Measurements from ENCODE around the gene MAX. TPM values are rescaled to one million over a fixed set of nuclear protein-coding genes. Genes with fewer than 3 reads are reported as not detected.

MAX gene
- total and polyA plus RNA-seq, 2 of the 8 experiments (the other 6 are each of a cell fraction or from before 2014, with no cell fraction given), result 36.9 to 65.1 TPM

DNA sequence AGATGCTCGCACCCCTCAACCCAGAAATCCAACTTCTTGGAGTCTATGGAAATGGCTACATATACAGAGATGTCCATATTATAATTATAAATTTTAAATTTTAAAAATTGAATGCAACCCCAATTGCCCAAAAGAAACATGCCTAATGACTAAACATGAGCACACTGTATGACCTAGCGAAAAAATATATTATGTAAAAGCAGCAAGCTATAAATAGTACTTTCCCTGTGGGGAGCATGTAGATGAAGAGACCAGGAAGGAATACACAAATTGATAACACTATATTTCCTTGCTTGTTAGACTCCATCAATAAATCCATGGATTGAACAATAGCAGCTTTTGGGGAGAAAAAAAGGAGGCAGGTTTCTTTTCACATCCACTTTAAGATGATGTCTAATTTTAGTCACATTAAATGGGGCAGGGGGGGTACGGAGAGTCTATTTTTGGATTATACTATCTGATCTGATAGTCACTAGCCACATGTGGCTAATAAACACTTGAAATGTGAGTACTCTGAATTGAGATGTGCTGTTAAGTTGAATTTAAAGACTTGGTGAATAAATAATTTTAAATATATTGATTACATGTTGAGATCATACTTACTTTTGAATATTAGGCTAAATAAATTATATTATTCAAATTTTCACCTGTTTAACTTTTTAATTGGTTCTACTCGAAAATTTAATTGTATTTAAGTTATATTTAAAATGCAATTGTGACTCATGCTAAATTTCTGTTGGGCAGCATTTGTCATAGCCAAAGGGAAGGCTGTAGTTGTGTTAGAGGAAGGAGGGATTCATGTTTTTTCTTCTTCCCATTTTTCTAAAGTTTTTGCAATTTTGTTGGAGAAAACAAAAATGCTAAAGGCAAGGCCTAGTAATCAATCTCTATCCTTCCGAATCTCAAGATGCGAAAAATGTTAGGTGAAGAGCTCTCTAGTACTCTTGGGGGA, 17.5 kb downstream of the MAX start (continued):
- TF ChIP-seq, protein P1, sequence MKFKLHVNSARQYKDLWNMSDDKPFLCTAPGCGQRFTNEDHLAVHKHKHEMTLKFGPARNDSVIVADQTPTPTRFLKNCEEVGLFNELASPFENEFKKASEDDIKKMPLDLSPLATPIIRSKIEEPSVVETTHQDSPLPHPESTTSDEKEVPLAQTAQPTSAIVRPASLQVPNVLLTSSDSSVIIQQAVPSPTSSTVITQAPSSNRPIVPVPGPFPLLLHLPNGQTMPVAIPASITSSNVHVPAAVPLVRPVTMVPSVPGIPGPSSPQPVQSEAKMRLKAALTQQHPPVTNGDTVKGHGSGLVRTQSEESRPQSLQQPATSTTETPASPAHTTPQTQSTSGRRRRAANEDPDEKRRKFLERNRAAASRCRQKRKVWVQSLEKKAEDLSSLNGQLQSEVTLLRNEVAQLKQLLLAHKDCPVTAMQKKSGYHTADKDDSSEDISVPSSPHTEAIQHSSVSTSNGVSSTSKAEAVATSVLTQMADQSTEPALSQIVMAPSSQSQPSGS (IDR thresholded peaks at IDR 0.05; ENCODE audit: low read length), result no peak
- TF ChIP-seq TAF1 (IDR thresholded peaks at IDR 0.05; ENCODE audit: low read depth, low read length) (no peak), JUN (IDR thresholded peaks at IDR 0.05; ENCODE audit: low read depth, low read length) (no peak)
